HG02588 (cell line): ENCODE data around the gene COQ5.

Source experiments
- ATAC-seq: cut with Tn5 transposase; IDR thresholded peaks from one replicate; pipeline ENCODE4 v1.9.1; 2021; ENCODE audit warnings: mild to moderate bottlenecking, moderate library complexity; ENCODE audit not compliant: unreplicated experiment

COQ5 gene

DNA sequence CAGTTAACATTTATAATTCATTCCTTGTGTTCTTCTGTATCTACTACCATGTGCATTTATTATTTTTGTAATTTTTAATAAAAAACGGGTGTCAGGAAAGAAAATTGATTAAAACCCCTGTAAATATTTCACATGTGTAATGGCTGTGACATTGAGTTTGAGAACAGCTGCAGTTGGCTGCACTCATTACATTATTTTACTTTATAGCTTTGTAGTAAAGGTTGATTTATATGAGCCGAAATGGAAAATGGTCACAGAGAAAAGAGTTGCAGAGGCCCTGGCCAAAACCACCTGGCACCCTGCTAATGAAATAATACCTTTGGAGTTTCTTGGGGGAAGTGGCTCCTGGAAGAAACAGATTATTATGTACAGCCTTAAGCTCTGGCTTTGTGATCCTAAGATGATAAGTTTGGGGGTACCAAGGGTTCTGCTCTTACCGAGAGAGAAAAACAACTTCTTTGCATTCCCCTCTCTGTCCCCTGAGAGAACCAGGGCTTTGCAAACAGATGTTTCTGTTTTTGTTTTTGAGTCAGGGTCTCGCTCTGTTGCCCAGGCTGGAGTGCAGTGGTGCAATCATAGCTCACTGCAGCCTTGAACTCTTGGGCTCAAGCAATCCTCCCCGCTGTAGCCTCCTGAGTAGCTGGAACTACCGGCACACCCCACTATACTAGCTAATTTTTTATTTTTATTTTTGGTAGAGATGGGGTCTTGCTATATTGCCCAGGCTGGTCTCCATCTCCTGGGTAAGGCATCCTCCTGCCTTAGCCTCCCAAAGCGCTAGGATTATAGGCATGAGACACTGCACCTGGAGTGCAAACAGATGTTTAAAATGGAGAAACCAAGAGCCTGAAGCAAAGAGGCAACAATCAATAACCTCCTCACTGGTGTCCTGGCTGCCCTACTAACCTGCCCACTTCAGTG lies 42.7 kb downstream of the COQ5 start:
- ATAC-seq = no peak

DNA sequence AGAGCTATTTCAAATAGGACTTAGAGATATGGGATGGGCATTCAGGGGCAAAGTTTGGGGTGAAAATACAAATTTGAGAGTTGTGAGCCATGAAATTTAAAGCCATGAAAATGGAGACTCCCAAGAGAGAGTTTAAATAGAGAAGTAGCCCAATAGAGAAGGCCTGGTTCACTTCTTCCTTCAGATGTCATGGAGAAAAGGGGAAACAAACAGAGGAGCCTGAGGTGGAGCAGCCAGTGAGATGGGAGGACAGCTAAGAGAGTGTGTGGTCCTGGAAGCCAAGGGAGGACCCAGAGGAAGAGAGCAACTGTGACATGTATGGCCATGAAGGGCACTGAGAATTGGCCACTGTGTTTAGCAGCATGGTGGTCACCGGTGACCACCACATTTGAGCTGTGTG lies 45.3 kb downstream of the COQ5 start:
- no peak for ATAC-seq

DNA sequence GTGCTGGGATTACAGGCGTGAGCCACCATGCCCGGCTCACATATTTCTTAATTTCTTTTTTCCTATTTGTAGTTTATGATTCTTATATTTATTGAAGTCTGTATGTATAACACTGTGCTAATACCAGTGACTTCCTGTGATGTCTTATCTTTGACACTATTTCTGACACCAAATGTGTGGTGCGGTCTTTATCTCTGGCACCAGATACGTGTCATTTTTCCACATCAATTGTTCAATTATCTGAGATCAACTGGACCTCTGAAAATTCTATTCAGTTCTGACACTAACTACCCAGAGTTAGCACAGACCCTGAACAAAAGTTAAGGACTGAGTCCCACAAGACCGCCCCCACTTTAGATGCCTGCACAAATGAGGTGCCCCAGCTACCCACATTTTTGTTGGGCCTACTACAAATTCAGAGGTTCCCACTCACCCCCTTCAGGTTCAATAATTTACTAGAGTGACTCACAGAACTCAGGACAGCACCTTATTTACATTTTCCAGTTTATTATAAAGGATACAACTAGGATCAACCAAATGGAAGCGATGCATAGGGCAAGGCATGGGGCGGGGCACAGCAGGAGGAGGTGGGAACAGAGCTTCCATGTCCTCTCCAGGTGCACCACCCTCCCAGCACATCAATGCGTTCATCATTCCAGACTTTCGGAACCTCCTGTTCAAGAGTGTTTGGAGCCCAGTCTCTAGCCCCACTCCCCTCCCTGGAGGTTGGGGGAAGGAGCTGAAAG lies 47.8 kb downstream of the COQ5 start:
- ATAC-seq = no peak

DNA sequence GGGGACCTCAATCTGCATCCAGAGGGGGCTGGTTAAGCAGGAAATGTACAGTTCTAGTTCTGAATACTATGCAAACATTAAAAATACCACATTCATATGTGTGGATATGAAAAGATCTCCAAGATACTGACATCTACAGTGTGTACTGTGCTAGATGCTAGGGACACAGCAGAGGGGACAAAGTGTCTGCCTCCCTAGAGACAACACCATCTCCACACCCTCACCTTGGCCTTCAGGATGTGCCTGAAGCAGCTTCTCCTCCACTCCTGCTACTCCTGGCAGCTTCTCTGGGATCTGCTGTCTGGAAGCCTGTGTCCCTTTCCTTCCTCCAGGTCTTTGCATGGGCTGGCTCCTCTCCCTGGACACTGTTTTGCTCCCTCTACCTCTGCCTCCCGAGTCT lies 48.7 kb downstream of the COQ5 start:
- no peak for ATAC-seq

DNA sequence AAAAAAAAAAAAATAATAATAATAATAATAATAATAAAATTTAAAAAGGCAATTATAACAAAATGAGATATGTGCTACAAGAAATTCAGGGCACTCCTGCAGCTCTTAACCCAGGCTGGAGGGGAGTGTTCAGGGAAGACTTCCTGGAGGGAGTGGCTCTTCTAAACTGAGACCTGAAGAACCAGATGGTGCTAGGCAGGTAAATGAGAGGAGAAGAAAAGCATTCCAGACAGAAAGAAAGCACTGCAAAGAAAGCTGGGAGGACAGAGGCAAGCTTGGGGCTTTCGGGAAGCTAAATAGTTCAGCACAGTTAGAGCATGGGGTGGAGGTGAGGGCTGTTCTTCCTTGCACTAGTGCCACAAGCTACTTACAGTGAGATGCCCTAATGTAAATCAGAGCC lies 49.5 kb downstream of the COQ5 start:
- no peak for ATAC-seq

DNA sequence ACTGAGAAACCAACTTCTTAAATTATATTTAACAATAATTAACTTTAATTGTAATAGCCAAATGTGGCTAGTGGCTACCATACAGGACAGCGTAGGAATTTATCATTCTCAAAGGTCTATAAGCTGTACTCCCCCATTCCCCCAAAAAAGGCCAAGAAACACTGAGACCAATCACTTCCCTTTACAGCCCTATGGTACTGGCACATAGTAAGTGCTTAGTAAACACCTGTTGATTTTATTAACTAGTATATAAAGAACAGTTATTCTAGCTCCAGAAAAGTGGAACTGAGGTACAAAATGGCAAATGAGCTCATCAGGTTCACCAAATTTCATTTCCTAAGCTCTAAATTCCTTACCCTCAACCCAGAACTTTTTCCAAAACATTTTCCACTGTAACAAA lies 53.3 kb downstream of the COQ5 start:
- ATAC-seq = no peak

DNA sequence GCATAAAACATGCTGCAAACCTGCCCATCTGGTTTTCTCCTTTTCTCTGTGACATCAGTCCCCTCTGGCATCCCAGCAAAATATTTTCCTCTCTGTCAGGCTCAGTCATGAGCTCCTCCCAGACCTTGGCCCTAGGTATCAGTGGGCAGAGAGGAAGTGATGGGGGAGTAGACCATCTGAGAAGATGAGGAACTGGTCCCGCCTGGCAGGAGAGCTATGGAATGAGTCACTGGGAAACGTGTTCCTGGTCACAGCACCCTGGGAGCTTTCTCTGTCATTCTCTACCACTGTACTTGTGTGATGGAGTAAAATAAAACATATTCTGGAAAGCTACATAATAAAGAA lies 54.4 kb downstream of the COQ5 start:
- no peak for ATAC-seq

DNA sequence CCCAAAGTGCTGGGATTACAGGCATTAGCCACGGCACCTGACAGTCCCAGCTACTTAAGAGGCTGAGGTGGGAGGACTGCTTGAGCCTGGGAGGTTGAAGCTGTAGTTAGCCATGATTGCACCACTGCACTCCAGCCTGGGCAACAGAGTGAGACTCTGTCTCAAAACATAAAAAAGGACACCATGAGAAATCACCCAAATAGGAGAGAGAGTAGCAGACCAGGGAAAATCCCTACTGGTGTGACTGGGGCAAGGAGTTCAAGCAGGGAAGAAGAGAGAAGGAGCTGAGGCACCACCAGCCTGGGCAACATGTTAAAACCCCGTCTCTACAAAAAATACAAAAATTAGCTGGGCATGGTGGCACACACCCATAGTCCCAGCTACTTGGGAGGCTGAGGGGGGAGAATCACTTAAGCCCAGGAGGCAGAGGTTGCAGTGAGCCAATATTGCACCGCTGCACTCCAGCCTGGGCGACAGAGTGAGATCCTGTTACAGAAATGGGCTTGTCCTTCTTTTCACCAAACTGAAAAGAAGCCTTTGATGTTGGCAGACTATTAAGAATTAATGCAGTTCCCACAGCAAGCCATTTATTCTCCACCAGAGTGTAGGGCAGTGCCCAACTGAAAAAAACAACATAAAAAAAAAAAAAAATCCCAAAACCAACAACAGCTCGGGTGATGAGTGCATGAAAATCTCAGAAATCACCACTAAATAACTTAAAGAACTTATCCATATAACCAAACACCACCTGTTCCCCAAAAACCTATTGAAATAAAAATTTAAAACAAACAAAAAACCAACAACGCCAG lies 54.9 kb downstream of the COQ5 start:
- ATAC-seq = no peak

DNA sequence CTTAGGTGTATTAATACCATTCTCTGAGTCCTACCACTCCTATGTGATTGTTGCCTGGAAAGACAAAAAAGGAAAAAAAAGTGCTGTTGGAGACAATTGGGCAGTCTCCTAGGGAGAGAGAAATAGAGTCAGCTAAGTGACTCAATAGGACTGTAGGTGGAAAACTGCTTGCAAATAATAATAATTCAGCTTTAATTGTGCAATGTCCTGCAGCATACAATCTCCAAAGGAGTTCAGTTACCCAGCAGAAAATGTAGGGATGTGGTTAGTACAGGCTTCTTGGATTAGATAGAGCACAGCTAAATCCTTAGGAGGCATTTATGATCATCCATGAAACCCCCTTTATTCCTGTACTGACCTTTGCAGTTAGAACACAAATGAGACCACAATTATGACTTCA lies 56.4 kb downstream of the COQ5 start:
- ATAC-seq = no peak

DNA sequence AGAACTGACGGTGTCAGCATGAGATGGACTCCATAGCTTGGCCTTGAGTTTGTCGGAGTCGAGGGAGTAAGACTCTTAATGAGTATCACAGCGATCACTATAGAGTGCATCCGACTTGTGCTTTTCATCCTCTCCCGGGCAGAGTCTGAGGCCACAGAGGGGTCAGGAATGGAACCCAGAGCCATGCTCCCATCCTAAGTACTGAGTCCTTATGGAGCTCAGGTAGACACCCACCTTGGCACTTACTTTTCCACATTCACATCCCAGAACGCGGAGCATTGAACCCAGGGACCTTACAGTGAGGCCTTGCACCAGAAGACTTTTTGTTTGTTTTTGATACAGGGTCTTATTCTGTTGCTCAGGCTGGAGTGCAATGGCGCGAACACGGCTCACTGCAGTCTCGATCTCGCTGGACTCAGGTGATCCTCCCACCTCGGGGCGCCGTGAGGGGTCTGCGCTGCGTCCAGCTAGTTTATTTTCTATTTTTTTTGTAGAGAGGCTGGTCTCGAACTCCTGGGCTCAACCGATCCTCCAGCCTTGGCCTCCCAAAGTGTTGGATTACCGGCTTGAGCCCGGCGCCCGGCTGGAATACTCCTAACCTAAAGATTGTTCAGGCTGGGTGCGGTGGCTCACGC lies 58.7 kb downstream of the COQ5 start:
- no peak for ATAC-seq

DNA sequence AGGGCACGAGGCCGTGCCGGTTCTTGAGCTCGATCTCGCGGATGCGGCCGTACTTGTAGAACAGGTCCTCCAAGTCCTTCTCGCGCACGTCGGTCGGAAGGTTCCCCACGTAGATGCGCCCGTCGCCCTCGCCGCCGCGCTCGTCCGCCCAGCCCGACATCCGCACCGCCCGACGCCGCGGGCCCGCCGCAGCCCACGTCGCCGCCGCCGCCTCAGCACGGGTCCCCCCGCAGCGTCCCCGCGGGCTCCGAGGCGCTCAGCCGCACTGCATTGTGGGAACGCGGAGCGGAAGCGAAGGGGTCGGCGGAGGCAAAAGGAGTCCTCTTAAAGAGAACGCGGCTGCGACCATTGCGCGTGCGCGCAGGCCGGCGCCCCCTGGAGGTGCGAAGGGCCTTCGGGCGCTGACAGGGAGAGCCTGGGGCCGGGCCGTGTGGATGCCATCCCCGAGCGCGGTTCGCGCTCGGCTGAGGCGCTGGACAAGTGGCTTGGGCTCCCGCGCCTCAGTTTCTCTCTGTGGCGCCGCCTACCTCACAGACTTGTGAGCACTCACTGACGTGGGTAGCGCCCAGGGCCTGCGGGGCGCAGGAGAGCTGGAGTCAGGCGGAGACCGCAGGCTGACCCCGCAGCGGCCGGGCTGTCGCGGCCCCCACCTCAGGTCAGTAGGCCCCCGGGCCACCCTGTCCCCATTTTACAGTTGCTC lies 59.4 kb downstream of the COQ5 start, which contains the start of gene SRSF9:
Gene SRSF9 (minus strand): TSS at position 299 of the 700 bp plus-strand sequence. CDS start 139 bp downstream, at position 160.
- ATAC-seq = peak; percentile 84

DNA sequence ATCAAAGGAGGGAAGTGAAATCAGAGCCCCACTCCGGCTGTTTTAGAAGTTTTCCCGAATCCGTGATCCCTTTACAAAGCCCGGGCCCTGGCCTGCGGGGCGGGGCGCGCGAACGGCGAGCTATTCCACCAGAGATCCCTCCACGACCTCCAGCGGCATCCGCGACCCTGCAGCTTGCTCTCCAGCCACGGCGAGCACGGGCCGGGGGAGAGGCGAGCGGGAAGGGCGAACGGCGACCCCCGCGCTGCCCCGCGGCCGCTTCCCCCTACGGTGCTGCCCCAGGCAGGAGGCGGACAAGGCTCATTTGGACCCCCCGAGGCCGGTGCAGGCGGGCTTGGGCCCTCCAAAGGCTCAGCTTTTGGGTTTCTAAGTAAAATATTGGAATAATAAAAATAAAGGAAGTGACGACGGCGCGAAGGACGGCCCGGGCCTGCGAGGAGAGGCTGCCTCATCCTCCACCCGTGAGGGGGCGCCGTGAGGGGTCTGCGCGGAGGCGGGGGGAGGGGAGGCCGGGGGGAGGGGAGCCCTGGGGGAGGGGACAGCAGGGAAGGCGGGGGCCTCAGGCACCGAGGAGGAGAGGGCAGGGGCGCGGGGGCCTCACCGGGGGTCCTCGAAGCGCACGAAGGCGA lies 60.0 kb downstream of the COQ5 start:
- peak; percentile 31 for ATAC-seq

DNA sequence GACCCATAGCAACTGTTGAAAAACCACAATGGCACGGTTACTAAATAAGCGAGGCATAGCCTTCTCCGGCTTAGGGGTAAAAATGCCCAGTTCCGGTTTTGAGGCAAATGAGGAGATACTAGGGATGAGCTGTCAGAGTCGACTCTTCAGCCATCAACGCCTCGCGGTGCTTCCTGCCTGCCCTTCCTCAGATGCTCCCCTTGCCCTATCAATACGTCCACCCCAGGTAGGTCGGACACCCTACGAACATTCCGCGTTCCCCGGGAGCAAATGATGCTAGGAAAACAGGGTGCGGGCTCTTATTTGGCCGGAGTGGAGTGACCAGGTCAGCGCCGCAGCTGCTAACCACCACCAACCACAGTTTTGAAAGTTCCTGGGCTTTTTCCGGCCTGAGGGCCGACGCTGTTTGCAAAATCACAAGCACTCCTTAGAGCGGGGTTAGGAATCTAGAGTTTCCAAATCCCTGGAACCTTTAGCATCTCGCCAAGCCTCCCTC lies 60.6 kb downstream of the COQ5 start:
- no peak for ATAC-seq

DNA sequence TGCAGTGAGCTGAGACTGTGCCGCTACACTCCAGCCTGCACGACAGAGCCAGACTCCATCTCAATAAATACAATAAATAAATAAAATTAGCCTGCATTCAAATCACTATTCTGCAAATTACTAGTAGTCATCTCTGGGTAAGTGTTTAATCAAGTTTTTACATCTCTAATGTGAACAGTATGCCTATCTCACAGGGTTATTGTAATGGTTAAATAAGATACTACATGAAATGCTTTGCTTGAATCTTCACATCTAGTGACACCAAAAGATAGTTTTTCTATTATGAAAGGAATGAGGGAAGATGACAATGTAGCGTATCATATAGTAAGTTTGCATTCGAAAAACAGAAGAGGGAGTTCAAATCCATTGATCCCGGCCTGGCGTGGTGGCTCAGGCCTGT lies 61.5 kb downstream of the COQ5 start:
- no peak for ATAC-seq

DNA sequence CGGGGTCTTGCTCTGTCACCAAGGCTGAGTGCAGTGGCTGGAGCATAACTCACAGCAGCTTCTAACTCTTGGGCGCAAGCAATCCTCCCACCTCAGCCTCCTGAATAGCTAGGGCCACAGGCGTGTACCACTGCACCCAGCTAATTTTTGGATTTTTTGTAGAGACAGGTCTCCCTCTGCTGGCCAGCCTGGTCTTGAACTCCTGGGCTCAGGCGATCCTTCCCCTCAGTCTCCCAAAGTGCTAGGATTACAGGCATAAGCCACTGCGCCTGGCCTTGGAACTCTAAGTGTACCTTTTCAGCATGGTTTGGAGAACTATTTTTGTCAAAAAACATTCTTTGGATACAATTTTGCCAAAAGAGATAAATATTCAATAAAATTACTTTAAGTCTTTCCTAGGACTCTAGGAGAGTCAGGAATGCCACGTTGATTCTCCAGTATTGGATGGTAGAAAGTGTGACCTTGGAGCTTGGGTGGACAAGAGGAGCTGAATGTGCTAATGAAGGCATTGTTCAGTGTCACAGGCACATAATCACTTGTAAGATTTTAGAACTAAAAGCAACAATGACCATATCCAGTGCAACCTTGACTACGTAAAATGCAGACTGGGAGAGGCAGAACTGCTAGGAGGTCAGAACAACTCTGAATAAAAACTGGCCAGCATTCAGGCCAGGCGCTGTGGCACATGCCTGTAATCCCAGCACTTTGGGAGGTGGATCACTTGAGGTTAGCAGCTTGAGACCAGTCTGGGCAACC lies 62.2 kb downstream of the COQ5 start:
- no peak for ATAC-seq

DNA sequence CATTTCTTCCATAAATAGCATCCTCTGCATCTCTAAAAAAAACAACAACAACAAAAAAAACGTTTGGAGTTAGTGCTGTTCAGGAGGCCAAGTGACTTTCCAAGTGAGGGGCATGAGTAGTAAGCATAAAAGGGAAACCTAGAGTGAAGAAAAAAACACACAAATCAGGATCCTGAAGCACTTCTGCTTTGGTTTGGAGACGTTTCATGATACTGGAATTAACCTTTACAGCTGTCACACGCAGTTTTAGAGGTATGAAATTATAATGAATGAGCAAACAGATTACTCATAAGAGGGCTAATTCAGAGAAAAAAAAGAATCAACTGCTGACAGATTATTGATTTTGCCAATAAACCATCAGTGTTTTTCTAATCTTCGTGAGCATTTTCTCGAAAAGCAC lies 63.2 kb downstream of the COQ5 start:
- no peak for ATAC-seq

DNA sequence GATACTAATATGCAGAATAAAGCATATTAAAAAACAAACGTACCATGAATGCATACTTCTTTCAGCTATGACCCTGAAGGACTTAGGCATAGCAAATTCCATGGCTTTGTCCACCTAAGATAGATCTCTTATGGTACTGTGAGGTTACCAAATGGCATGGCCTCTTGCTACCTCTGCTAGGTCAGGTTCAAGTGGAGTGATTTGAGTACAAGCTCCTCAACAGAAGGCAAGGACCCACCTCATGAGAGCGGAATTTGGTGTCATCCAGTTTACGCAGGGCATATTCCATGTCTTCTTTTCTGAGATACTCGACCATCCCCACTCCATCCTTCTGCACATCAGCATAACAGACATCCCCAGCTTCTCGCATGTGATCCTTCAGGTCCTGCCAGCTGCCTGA lies 65.2 kb downstream of the COQ5 start:
- no peak for ATAC-seq

DNA sequence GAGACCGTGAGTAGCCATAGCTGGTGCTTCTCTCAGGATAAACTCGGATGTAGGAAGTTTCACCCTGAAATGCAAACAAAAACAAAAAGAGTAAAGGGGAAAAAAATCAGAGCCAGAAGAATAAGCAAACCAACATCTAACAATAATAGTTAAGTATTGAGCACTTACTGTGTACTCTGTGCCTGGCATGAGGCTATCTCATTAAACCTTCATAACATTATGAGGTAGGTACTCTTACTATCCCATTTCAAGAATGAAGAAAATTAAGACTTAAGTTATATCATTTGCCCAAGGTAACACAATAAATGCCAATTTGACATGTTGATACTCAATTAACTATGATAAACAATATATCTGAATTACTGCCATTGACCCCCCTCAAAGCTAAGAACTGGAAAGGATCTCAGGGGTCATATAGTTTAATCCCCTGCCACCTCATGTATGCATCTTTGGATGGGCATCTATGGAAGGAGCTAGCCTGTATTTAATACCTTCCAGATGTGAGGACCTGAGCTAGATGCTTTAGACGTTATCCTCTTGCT lies 66.8 kb downstream of the COQ5 start:
- ATAC-seq = no peak

DNA sequence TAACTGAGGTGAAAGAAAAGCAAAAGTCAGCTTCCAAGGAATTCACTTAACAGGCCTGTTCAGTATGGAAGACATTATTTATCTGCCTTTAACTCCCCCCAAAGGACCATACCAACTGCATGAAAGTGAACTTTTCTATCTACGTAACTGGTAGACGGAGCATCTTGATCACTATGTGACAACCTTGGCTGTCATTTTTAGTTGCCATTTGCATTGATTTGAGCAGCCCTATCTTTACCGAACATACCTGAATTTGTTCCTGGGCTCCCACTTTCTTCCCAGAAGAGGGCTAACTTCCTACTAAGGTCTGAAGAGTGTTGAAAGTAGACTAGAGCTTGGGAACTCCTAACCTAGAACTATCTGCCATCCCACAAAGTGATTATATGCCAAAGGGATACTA lies 68.8 kb downstream of the COQ5 start:
- no peak for ATAC-seq
